CD4-positive, alpha-beta T cell treated with Interleukin-17A for 4 hours (primary cell): Measurements from ENCODE around the gene NRSN1.

Source experiments
- DNase-seq: peaks from one replicate; pipeline ENCODE4 v3.0.0-alpha.2; 2020; ENCODE audit warnings: mixed read lengths

Gene NRSN1

DNA sequence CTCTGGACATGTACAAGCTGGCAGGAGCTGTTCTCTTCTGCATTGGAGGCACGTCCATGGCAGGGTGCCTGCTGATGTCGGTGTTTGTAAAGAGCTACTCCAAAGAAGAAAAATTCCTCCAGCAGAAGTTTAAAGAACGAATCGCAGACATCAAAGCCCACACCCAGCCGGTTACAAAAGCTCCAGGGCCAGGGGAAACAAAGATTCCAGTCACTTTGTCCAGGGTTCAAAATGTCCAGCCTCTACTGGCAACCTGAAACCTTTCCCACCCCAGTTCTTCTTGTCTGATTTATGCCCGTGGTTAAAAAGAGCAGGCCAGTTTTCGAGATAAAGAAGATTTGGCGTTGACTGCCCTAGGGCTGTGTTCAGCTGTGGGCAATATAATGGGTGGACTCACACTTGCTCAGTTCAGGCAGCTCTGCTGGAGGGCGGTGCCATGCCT lies 19.7 kb downstream of the NRSN1 start:
- no peak for DNase-seq

- no peak for DNase-seq
Measured at GRCh38 chr6:24146871-24147270, 20.9 kb downstream of the NRSN1 start.

- no peak for DNase-seq
Measured at GRCh38 chr6:24147511-24148153, 21.6 kb downstream of the NRSN1 start.

DNA sequence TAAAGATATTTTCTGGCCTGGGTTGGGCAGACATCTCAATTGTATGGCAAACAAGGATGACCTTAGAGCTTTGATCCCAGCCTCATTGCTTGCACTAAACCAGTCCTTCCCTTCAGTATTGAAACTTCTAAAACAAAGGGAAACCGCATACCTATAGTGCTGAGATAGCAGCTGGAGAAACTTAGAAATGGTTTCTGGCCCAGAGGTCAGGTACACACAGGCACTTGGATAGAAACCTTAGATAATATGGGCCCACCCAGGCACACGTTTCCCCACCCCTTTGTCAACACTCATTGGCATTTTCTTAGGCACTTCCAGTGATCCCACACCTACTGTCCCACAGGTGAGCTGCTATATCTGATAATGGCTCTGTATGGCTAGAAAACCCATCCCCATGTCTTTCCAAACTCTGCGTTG lies 22.1 kb downstream of the NRSN1 start:
- no peak for DNase-seq

DNA sequence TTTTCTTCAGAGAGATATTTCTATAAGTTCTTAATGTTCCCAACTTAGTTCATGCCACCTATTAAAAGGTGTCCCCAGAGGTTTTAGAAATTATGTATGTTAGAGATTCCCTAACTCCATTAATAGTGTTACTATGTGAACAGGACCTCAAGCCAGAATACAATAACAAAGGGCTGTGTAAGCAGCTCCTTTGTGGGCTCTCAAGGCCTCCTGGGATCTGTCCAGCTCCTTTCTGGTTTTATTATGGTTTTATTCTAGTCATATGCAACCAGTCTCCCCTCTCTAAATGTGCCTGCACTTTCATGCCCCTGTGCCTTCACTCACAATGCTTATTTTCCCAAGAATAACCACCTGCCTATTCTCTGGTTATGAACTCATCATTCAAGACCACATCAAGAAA lies 22.7 kb downstream of the NRSN1 start:
- no peak for DNase-seq

DNA sequence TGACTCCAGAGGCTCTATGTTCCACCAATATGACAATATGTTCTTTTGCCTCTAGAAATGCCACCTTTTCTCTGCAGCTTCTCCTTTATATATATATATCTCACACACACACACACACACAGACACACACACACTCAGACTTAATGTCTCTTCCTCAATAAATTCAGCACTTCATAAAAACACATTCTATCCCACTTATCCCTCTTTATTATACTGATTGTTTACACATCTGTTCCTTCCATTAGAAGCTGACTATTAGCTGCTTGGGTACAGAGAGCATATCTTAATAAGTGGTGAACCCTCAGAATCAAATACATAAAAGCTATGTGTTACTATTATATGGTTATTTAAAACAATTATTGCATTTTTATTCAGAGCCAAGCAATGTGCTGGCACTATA lies 23.3 kb downstream of the NRSN1 start:
- no peak for DNase-seq

DNA sequence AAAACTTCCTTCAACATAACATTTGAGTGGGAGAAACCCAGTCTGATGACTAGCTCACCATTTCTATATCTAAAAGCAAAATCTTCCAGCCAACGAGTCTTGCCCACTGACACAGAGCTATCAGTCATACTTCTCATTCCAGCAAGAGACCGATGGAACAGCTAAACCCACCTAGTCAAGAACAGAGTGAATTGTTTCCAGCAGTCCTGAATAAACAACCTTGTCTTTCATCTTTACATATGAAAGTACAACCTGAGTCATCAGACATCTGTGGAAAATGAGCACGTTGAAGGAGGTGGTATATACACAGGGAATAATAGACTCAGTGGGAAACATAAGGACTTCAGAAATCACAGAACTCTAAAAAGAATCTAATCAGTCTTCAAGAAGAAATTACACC lies 23.8 kb downstream of the NRSN1 start:
- DNase-seq: no peak

DNA sequence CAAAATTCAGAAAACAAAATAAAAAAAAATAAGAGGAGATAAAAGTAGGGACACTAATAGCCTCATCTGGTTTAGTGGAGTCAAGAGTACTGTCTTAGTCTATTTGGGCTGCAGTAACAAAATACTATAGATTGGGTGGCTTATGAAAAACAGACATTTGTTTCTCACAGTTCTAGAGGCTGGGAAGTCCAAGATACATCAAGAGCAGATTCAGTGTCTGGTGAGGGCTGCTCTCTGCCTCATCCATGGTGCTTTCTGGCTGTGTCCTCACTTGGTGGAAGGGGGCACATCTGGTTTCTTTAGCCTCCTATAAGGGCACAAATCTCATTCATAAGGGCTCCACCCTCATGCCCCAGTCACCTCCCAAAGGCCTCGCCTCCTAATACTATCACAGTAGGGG lies 26.0 kb downstream of the NRSN1 start:
- DNase-seq: no peak

DNA sequence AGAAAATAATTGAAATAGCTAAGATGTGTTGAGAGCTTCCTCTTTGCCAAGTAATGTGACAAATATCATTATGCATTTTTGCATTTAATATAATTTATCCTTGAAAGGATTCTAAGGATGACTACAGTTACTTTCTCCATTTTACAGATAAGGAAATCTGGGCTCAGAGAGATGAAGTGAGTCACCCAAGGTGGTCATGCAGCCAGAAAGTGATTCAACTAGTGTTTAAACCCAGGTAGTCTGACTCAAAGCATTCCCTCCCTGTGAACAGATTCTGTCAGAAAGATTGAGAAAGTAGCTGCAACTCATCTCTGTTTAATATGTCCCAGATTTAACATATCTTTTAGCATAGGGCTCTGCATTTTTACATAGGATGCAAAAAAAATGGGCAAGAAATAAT lies 28.1 kb downstream of the NRSN1 start:
- no peak for DNase-seq

- DNase-seq: no peak
Measured at GRCh38 chr6:24157886-24158285, 31.9 kb downstream of the NRSN1 start.

GRCh38 chr6:24183584-24183983 lies 57.6 kb downstream of the NRSN1 start:
- no peak for DNase-seq

DNA sequence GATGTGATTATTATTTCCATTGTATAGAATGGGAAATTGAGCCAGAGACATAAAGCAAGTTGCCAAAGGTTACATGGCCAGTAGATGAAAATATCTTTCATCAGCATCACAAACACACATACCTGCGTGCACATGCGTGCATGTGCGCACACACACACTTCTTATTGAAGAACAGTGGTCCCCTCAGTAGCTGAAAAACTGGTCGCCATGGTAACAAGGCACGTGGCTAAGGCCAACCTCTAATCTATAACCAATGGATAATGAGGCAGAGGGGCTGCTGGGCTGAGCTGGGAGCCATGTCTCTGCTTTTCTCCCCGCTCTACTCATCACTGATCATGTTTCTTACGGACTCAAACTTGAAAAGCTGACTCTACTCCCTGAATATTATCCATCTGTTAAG lies 60.3 kb downstream of the NRSN1 start:
- DNase-seq: no peak

DNA sequence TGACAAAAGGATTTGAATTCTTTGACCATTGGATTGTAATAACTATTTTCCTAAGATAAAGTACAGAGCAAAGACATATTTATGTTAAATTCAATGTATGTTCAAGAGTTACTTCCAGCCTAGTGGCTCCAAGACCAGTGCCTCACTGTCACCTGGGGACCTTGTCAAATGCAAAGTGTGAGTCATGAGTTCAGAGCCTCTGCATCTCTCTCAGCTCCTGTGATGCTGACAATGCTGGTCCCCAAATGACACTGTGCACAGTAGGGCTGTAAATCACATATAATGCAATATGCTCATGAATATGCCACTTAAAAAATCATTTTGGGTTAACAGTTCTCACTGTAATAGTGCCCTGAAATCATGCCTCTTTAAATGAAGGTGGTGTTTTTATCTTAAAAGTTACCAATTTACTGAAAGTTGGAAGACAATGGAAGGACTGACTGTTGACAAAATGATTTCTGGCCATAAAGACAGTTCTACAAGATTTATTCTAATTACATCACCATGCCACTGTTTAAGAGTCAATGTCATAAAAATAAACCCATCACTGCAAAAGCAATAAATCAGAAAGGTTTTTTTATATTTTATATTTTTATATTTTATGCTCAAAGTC lies 62.1 kb downstream of the NRSN1 start:
- DNase-seq: no peak

DNA sequence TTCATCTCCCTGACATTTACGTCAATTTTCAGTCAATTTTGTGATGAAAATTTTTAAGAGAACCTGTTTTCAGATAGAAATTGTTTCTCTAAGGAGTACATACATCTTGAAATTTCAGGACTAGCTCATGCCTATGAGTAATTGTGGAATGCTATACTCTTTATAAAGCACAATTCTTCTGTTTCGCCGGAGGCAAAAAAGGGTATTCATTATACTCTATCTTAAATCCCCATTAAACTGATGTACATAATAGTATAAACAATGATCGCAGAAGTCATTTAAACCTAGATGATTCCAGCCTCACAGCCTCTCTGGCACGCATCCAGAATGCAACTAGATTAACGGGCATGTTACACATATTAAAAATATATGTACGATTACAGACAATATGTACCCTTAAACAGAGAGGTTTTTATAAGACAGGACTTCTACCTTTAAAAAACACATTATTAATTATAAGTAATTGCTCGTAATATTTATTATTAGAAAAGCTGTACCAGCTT lies 62.6 kb downstream of the NRSN1 start:
- no peak for DNase-seq

DNA sequence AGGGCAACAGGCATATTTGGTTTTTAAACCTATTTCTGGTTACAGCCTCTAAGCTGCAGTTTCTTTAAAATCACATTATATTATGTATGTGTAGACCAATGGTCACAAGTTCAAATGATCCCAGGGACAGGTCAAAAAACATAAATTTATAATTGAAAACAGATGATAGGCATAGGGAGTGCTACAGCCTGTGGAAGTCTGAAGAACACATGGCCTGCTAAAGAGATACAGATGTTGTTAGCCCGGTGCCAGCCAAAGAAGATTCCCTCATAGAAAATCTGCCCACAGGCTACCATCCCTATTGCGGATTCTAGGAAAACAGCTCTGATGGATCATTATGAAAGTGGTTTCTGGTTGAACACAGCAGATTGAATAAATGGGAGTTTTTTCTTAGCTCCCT lies 65.3 kb downstream of the NRSN1 start:
- no peak for DNase-seq

GRCh38 chr6:24193364-24193763 lies 67.3 kb downstream of the NRSN1 start:
- DNase-seq: no peak

- DNase-seq: no peak
Measured at GRCh38 chr6:24194978-24195700, 69.1 kb downstream of the NRSN1 start.

- no peak for DNase-seq
Measured at GRCh38 chr6:24195836-24196597, 70.0 kb downstream of the NRSN1 start.
